Smooth muscle cell (in vitro differentiated cells): ENCODE data around the gene FBXL17. TPM values are rescaled to one million over a fixed set of nuclear protein-coding genes. Genes with fewer than 3 reads are reported as not detected.

Experiments
- DNase-seq: peaks from one replicate; lab custom pipeline; 2025; ENCODE audit not compliant: unreplicated experiment; lab: John Stamatoyannopoulos, UW
- H2AFZ ChIP-seq: fragments of 200-600 bp; sonication (generic); 2 replicates; pipeline ENCODE4 v1.6.0; 2016; ENCODE audit warnings: antibody characterized with exemption, low read depth, mild to moderate bottlenecking
- H3F3A ChIP-seq: fragments of 200-600 bp; sonication (generic); 2 replicates; pipeline ENCODE4 v1.6.0; 2017; ENCODE audit warnings: antibody characterized with exemption, low read depth
- H3K27ac ChIP-seq: fragments of 200-600 bp; sonication (generic); 2 replicates; pipeline ENCODE4 v1.5.1; 2016; ENCODE audit warnings: low read depth, mild to moderate bottlenecking
- H3K27me3 ChIP-seq: fragments of 200-600 bp; sonication (generic); 2 replicates; pipeline ENCODE4 v1.6.1; 2016; ENCODE audit warnings: low read depth, mild to moderate bottlenecking
- H3K36me3 ChIP-seq: fragments of 200-600 bp; sonication (generic); 2 replicates; pipeline ENCODE4 v1.5.1; 2016; ENCODE audit warnings: low read depth
- H3K4me1 ChIP-seq: fragments of 200-600 bp; sonication (generic); 2 replicates; pipeline ENCODE4 v1.5.1; 2016; ENCODE audit warnings: low read depth
- H3K4me2 ChIP-seq: fragments of 200-600 bp; sonication (generic); 2 replicates; pipeline ENCODE4 v1.6.0; 2016; ENCODE audit warnings: mild to moderate bottlenecking
- H3K4me3 ChIP-seq: fragments of 200-600 bp; sonication (generic); 2 replicates; pipeline ENCODE4 v1.5.1; 2016; ENCODE audit warnings: mild to moderate bottlenecking
- H3K79me2 ChIP-seq: fragments of 200-600 bp; sonication (generic); 2 replicates; pipeline ENCODE4 v1.6.0; 2016; ENCODE audit warnings: low read depth, mild to moderate bottlenecking
- H3K9ac ChIP-seq: fragments of 200-600 bp; sonication (generic); 2 replicates; pipeline ENCODE4 v1.6.0; 2016; ENCODE audit warnings: low read depth
- H3K9me3 ChIP-seq: fragments of 200-600 bp; sonication (generic); replicated peaks from 2 replicates; pipeline ENCODE4 v1.5.1; 2016; ENCODE audit warnings: low read depth
- H4K20me1 ChIP-seq: fragments of 200-600 bp; sonication (generic); 2 replicates; pipeline ENCODE4 v1.6.0; 2016; ENCODE audit warnings: low read depth
- CTCF ChIP-seq: fragments of 200-600 bp; sonication (generic); IDR thresholded peaks from 2 replicates; pipeline ENCODE4 v1.5.1; 2017; ENCODE audit warnings: borderline replicate concordance, mild to moderate bottlenecking, antibody characterized with exemption; ENCODE audit not compliant: insufficient read depth, poor library complexity, severe bottlenecking
- WGBS: methylation state at CpG from one replicate; pipeline ENCODE4 v1.1.7; 2016; ENCODE audit warnings: low lambda C conversion rate; 5-methylcytosine and 5-hydroxymethylcytosine counted together
- polyA plus RNA-seq: library from polyadenylated mRNA; unstranded; fragments of >200 nt; fragmentation: Nextera tagmentation; extraction: Ambion mirVana; gene quantifications from 2 replicates; pipeline ENCODE4 v1.2.1, GENCODE V29; 2016
- total RNA-seq: library from RNA; depleted of rRNA; stranded (reverse); fragments of >200 nt; gene quantifications from 2 replicates; pipeline ENCODE4 v1.2.3, GENCODE V29; 2014

FBXL17 gene
- total and polyA plus RNA-seq, 2 experiments from 2014 or later, result 5.4 to 16.0 TPM

- Histone ChIP-seq H3K4me3 (no peak overlapping the region), H3K4me2 (no peak overlapping the region), H3K9ac (no peak overlapping the region), H3K9me3 (no peaks in the 10 kb centered on the region), H3K4me1 (no peaks in the 10 kb centered on the region), H3F3A (no peaks in the 10 kb centered on the region), H3K79me2 (no peaks in the 10 kb centered on the region), H3K36me3 (no peaks in the 10 kb centered on the region), H3K27me3 (no peaks in the 10 kb centered on the region), H2AFZ (no peak overlapping the region), H4K20me1 (no peaks in the 10 kb centered on the region), H3K27ac (no peak overlapping the region)
- WGBS, result 98% methylated on average over 2 of the region's 2 CpGs
- TF ChIP-seq CTCF, result no peak
- no peak for DNase-seq
Observed at GRCh38 chr5:107857785-107858184, 524.1 kb downstream of the FBXL17 start.

DNA sequence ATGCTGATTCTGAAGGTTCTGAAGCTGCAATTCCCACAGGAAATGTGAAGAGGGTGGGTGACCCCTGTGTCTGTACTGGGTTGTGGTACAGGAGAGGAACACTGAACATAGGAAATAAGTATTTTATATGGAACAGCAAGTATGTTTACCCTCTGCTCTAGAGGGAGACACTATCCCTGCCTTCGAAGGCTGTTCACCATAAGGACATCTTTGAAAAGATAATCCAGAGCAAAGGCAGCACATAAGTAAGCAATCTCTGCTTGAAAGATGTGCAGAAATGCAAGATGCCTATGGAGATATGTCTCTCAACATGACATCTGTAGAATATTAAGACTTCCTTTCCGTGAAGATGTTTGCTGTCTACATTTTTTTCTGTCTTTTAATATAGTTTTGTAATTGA lies 526.7 kb downstream of the FBXL17 start:
- Histone ChIP-seq H3K4me3 (no peak overlapping the region), H3K27me3 (no peaks in the 10 kb centered on the region), H3K4me2 (no peak overlapping the region), H3K4me1 (no peaks in the 10 kb centered on the region), H3K36me3 (no peaks in the 10 kb centered on the region), H4K20me1 (no peaks in the 10 kb centered on the region), H3K9me3 (no peaks in the 10 kb centered on the region), H2AFZ (no peak overlapping the region), H3K9ac (no peak overlapping the region), H3K27ac (no peak overlapping the region), H3K79me2 (no peaks in the 10 kb centered on the region), H3F3A (no peaks in the 10 kb centered on the region)
- TF ChIP-seq CTCF, result no peak
- DNase-seq, result no peak
- WGBS, result 78% methylated on average over 2 of the region's 2 CpGs

- TF ChIP-seq CTCF, result no peak
- H3K9ac ChIP-seq, result no peak overlapping the region
- no peaks in the 10 kb centered on the region for H3K79me2 ChIP-seq
- H3K36me3 ChIP-seq, result no peaks in the 10 kb centered on the region
- H4K20me1 ChIP-seq, result no peaks in the 10 kb centered on the region
- no peaks in the 10 kb centered on the region for H3K4me1 ChIP-seq
- no peaks in the 10 kb centered on the region for H3F3A ChIP-seq
- H2AFZ ChIP-seq, result no peak overlapping the region
- H3K27me3 ChIP-seq, result no peaks in the 10 kb centered on the region
- WGBS, result 91% methylated on average over 6 of the region's 6 CpGs
- no peak for DNase-seq
- no peak overlapping the region for H3K4me3 ChIP-seq
- H3K4me2 ChIP-seq, result no peak overlapping the region
- H3K9me3 ChIP-seq, result no peaks in the 10 kb centered on the region
- H3K27ac ChIP-seq, result no peak overlapping the region
Observed at GRCh38 chr5:107853696-107854095, 528.2 kb downstream of the FBXL17 start.

- no peak for TF ChIP-seq CTCF
- H3K79me2 ChIP-seq, result no peaks in the 10 kb centered on the region
- H3K4me3 ChIP-seq, result no peak overlapping the region
- H3K27me3 ChIP-seq, result no peaks in the 10 kb centered on the region
- H3K9ac ChIP-seq, result no peak overlapping the region
- H3K27ac ChIP-seq, result no peak overlapping the region
- no peak overlapping the region for H2AFZ ChIP-seq
- no peak overlapping the region for H3K4me2 ChIP-seq
- no peaks in the 10 kb centered on the region for H4K20me1 ChIP-seq
- H3K4me1 ChIP-seq, result no peaks in the 10 kb centered on the region
- DNase-seq, result no peak
- no peaks in the 10 kb centered on the region for H3K9me3 ChIP-seq
- 88% methylated on average over 8 of the region's 8 CpGs for WGBS
- no peaks in the 10 kb centered on the region for H3F3A ChIP-seq
- H3K36me3 ChIP-seq, result no peaks in the 10 kb centered on the region
Observed at GRCh38 chr5:107853031-107853430, 528.9 kb downstream of the FBXL17 start.
